ENCODE measurements around the gene EPHX1. TPM values are rescaled to one million over a fixed set of nuclear protein-coding genes. Genes with fewer than 3 reads are reported as not detected.

EPHX1 gene
- total and polyA plus RNA-seq, 2 donors (not counting 1 experiment from before 2014, with no cell fraction given): 0.75 to 4.2 TPM

DNA sequence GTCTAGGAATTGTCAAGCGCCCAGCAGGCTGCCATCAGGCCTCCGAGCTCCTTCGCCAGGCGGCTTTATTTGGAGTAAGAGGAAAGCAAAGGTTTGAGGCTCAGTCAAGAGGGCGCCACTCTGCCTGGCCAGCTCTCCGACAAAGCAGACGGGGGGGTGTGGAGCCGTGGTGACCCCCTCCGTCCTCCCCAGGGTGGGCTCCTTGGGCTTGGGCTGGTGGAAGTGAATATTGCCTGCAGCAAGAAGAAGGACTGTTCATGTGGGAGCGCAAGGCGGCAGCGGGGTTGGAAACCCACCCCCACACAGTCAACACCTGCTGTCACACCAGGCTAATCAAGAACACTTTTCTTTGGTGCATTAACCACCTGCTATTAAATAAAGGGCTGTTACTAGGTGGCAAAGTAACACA lies 14.6 kb downstream of the EPHX1 start:
- peaks cover 0 to 2% (median 0%) of the 10 kb centered on the region in 4 experiments for H3K27me3 ChIP-seq (replicated peaks in 1 of 4; ENCODE audit: control extremely low read depth in 1 of 4, control insufficient read depth in 3 of 4, insufficient read depth in 4 of 4, low read length in 3 of 4)
- CTCF ChIA-PET: no interaction called here
- WGBS (ENCODE audit: insufficient coverage): 84% methylated on average over 8 of the region's 12 CpGs

DNA sequence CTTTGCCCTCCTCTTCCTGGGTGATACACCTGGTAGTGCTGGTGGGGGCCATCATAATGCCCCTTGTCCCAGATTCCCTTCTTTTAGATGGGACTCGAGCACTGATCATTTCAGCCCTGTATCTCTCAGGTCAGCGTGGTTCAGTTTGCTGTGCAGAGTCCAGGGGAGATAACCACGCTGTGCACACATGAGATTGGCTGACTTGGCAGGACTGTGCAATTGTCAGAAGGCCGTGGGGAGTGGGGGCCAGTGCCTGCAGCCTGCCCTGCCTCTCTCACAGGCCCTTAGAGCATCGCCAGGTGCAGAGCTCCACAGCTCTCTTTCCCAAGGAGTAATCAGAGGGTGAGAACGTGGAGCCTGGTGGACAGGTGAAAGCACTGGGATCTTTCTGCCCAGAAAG lies 15.2 kb downstream of the EPHX1 start:
- no peak overlapping the region for H2AFZ ChIP-seq (ENCODE audit: insufficient read depth, low read depth, low read length, poor library complexity, severe bottlenecking)
- no peaks in the 10 kb centered on the region for H3K4me1 ChIP-seq (ENCODE audit: control insufficient read depth in 2 of 2, insufficient read depth in 2 of 2, low read length in 2 of 2)
- peaks cover 0 to 2% (median 0%) of the 10 kb centered on the region in 4 experiments for H3K27me3 ChIP-seq (replicated peaks in 1 of 4; ENCODE audit: control extremely low read depth in 1 of 4, control insufficient read depth in 3 of 4, insufficient read depth in 4 of 4, low read length in 3 of 4)
- ChIA-PET POLR2A (no interaction called here), CTCF (interaction anchor here (0.5 kb wide), 1 partner anchor 1970 kb away, joined by 3 read pairs; no protein-coding TSS in a partner anchor)
- ATAC-seq (ENCODE audit: low read depth) (no peak), DNase-seq (no peak)
- no peaks in the 10 kb centered on the region for H3K79me2 ChIP-seq (ENCODE audit: control insufficient read depth, insufficient read depth, low read length)
- no peak overlapping the region for H3K4me3 Mint-ChIP-seq
- no peak overlapping the region for H3K4me3 ChIP-seq (ENCODE audit: control extremely low read depth in 1 of 5, extremely low read depth in 1 of 5, insufficient read depth in 1 of 5, low read depth in 2 of 5, low read length in 4 of 5)
- TF ChIP-seq EZH2 (IDR thresholded peaks at IDR 0.05; ENCODE audit: borderline replicate concordance, insufficient read depth, low read depth, low read length, poor library complexity, severe bottlenecking): no peak
- no peak for TF ChIP-seq CTCF (IDR thresholded peaks at IDR 0.05)
- 92% methylated on average over 6 of the region's 6 CpGs for WGBS (ENCODE audit: insufficient coverage)
- no peak overlapping the region for H3K27ac Mint-ChIP-seq
- intact Hi-C loops (cut with micrococcal nuclease): no loop called here
- no peaks in the 10 kb centered on the region for H3K36me3 ChIP-seq (replicated peaks in 1 of 2; ENCODE audit: control extremely low read depth in 1 of 2, control insufficient read depth in 1 of 2, extremely low read depth in 1 of 2, insufficient read depth in 2 of 2, low read length in 1 of 2)
- no peaks in the 10 kb centered on the region for H3K9me3 Mint-ChIP-seq (ENCODE audit: insufficient read depth)
- no peak overlapping the region for H3K4me2 ChIP-seq (replicated peaks; ENCODE audit: low read depth, low read length, poor library complexity, severe bottlenecking)
- no peaks in the 10 kb centered on the region for H3K4me1 Mint-ChIP-seq
- no peaks in the 10 kb centered on the region for H3K9me3 ChIP-seq (ENCODE audit: control extremely low read depth in 1 of 3, control insufficient read depth in 2 of 3, insufficient read depth in 1 of 3, low read length in 2 of 3)
- no peak overlapping the region for H3K27ac ChIP-seq (ENCODE audit: low read length in 2 of 2)
- no peaks in the 10 kb centered on the region for H3K27me3 Mint-ChIP-seq
- H3K9ac ChIP-seq (ENCODE audit: low read length): no peak overlapping the region
- no peaks in the 10 kb centered on the region for H4K20me1 ChIP-seq (ENCODE audit: control insufficient read depth, insufficient read depth, low read length, poor library complexity, severe bottlenecking)

More for the DNA sequence above, 14.6 kb downstream of the EPHX1 start:
- Histone ChIP-seq H3K4me2 (replicated peaks; ENCODE audit: low read depth, low read length, poor library complexity, severe bottlenecking) (no peak overlapping the region), H3K9ac (ENCODE audit: low read length) (no peak overlapping the region), H3K79me2 (ENCODE audit: control insufficient read depth, insufficient read depth, low read length) (no peaks in the 10 kb centered on the region), H3K36me3 (replicated peaks in 1 of 2; ENCODE audit: control extremely low read depth in 1 of 2, control insufficient read depth in 1 of 2, extremely low read depth in 1 of 2, insufficient read depth in 2 of 2, low read length in 1 of 2) (no peaks in the 10 kb centered on the region), H3K27ac (ENCODE audit: low read length in 2 of 2) (no peak overlapping the region), H4K20me1 (ENCODE audit: control insufficient read depth, insufficient read depth, low read length, poor library complexity, severe bottlenecking) (no peaks in the 10 kb centered on the region), H3K9me3 (ENCODE audit: control extremely low read depth in 1 of 3, control insufficient read depth in 2 of 3, insufficient read depth in 1 of 3, low read length in 2 of 3) (no peaks in the 10 kb centered on the region), H3K4me3 (ENCODE audit: control extremely low read depth in 1 of 5, extremely low read depth in 1 of 5, insufficient read depth in 1 of 5, low read depth in 2 of 5, low read length in 4 of 5) (no peak overlapping the region), H3K4me1 (ENCODE audit: control insufficient read depth in 2 of 2, insufficient read depth in 2 of 2, low read length in 2 of 2) (no peaks in the 10 kb centered on the region), H2AFZ (ENCODE audit: insufficient read depth, low read depth, low read length, poor library complexity, severe bottlenecking) (no peak overlapping the region)
- intact Hi-C loops (cut with micrococcal nuclease): no loop called here
- no peaks in the 10 kb centered on the region for H3K4me1 Mint-ChIP-seq
- H3K27me3 Mint-ChIP-seq: no peaks in the 10 kb centered on the region
- no peak overlapping the region for H3K4me3 Mint-ChIP-seq
- ATAC-seq (ENCODE audit: low read depth) (no peak), DNase-seq (no peak)
- H3K9me3 Mint-ChIP-seq (ENCODE audit: insufficient read depth): no peaks in the 10 kb centered on the region
- TF ChIP-seq CTCF (IDR thresholded peaks at IDR 0.05) (no peak), EZH2 (IDR thresholded peaks at IDR 0.05; ENCODE audit: borderline replicate concordance, insufficient read depth, low read depth, low read length, poor library complexity, severe bottlenecking) (no peak)
- POLR2A ChIA-PET: interaction anchor here (0.6 kb wide), 1 partner anchor 15 kb away, joined by 4 read pairs; the partner anchor contains the start of gene EPHX1
- H3K27ac Mint-ChIP-seq: no peak overlapping the region
